Choroid plexus epithelial cell (primary cell): ENCODE measurements around the gene C20orf173.
"Not testable (repeated sequence)": the region's sequence is repeated elsewhere in the genome, so short reads cannot be mapped to it uniquely, and the experiment has no call there.

Source experiments
- DNase-seq: peaks from one replicate; pipeline ENCODE4 v3.0.0-alpha.2; 2010; ENCODE audit warnings: low read depth
- H3K4me3 ChIP-seq: 2 replicates; pipeline ENCODE4 v1.5.1; 2011; ENCODE audit warnings: low read depth, mild to moderate bottlenecking, control low read depth, low read length, moderate library complexity
- CTCF ChIP-seq: conservative IDR thresholded peaks from 2 replicates; pipeline ENCODE4 v1.5.1; 2011; ENCODE audit warnings: low read depth, mild to moderate bottlenecking, control low read depth, inconsistent platforms, low read length, moderate library complexity

C20orf173 gene

GRCh38 chr20:35551503-35551902 lies 22.1 kb upstream of the C20orf173 start:
- TF ChIP-seq CTCF, result no peak
- H3K4me3 ChIP-seq, result no peak overlapping the region
- no peak for DNase-seq

DNA sequence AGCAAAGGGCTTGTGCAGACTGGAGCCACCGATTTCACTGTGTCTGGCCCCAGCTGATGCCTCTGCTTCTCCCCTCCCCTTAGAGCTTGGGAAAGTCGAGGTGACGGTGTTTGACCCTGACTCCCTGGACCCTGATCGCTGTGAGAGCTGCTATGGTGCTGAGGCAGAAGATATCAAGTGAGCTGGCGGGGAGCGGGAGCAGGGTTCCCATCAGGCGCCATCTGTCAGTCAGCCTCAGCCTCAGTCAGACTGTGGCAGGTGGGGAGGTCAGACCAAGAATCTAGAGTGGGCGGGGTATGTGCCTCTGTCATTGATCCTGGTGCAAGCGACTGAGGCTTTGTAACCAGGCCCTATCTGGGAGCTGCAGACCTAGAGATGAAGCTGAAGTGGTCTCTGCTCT lies 17.9 kb upstream of the C20orf173 start:
- H3K4me3 ChIP-seq, result no peak overlapping the region
- DNase-seq, result no peak
- TF ChIP-seq CTCF, result no peak

- TF ChIP-seq CTCF, result no peak
- H3K4me3 ChIP-seq, result no peak overlapping the region
- no peak for DNase-seq
These were observed 16.7 kb upstream of the C20orf173 start for GRCh38 chr20:35546127-35546526.

DNA sequence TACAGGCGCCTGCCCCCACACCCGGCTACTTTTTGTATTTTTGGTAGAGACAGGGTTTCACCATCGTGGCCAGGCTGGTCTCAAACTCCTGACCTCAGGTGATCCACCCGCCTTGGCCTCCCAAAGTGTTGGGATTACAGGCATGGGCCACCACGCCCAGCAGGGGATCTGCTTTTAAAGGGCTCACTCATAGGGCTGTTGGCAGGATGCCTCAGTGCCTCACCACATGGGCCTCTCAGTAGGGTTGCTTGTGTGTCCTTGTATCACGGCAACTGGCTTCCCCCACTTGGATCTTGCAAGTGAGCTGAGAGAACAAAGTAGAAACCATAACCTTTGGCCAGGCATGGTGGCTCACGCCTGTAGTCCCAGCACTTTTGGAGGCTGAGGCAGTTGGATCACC lies 15.5 kb upstream of the C20orf173 start:
- peak; percentile 89 for DNase-seq
- not testable (repeated sequence) for H3K4me3 ChIP-seq

GRCh38 chr20:35544436-35544835 lies 15.0 kb upstream of the C20orf173 start:
- no peak for DNase-seq
- no peak overlapping the region for H3K4me3 ChIP-seq
- TF ChIP-seq CTCF, result no peak

GRCh38 chr20:35542990-35543389 lies 13.5 kb upstream of the C20orf173 start:
- H3K4me3 ChIP-seq, result no peak overlapping the region
- DNase-seq, result no peak

GRCh38 chr20:35541783-35542662 lies 12.6 kb upstream of the C20orf173 start, which contains the start of gene ERGIC3:
ERGIC3 (plus strand) TSS chr20:35542078; CDS start chr20:35542098, 20 bp downstream.
- peak; percentile 95 for DNase-seq
- peak within 1 kb of the TSS; percentile 92 for H3K4me3 ChIP-seq
- TF ChIP-seq CTCF, result no peak

More at GRCh38 chr20:35542990-35543389, 13.5 kb upstream of the C20orf173 start:
- no peak for TF ChIP-seq CTCF
